T-cell (primary cell): Measurements from ENCODE around the gene MYO1A. TPM values are rescaled to one million over a fixed set of nuclear protein-coding genes. Genes with fewer than 3 reads are reported as not detected.
A peak's percentile ranks its signal among the peaks of the same experiment; 100 is the strongest.
"Not testable (repeated sequence)": the region's sequence is repeated elsewhere in the genome, so short reads cannot be mapped to it uniquely, and the experiment has no call there.

Experiments
- ATAC-seq, 4 experiments: fragments of 200-7000 bp in 3 of 4; fragments of 150-1000 bp in 1 of 4; cut with Tn5 transposase; replicated peaks in 1 of 4; 1 replicate in 3 of 4; 2 replicates in 1 of 4; pipeline ENCODE4 v1.10.0; 2021; ENCODE audit warnings: moderate library complexity in 3 of 4, mild to moderate bottlenecking in 2 of 4, moderate number of reproducible peaks in 1 of 4
- CTCF ChIA-PET, 2 donors: fragments of 300-600 bp; sonication (Branson Sonifier 250); formaldehyde crosslinking; loops; one replicate each; lab custom pipeline; 2022; ENCODE audit warnings: antibody characterized with exemption in 2 of 2; lab: Charles Lee
- POLR2A ChIA-PET, 2 donors: fragments of 300-600 bp; sonication (Branson Sonifier 250); formaldehyde crosslinking; loops; one replicate each; lab custom pipeline; 2022; ENCODE audit warnings: antibody characterized with exemption in 2 of 2; lab: Charles Lee
- DNase-seq, 35 experiments: peaks; one replicate each; pipeline versions ENCODE4 v3.0.0 to v3.0.0-alpha.2; 2013 to 2023
- H3K27ac ChIP-seq: one replicate; pipeline ENCODE4 v1.5.1; 2013; ENCODE audit warnings: low read length
- H3K27me3 ChIP-seq, 2 experiments: replicated peaks in 1 of 2; 1 replicate in 1 of 2; 2 replicates in 1 of 2; pipeline versions ENCODE4 v1.6.1 to v1.7.0; 2013; ENCODE audit warnings: low read length in 1 of 2, mixed read lengths in 1 of 2; ENCODE audit not compliant: control insufficient read depth in 2 of 2, insufficient read depth in 2 of 2; ENCODE audit errors: extremely low read depth in 1 of 2
- H3K36me3 ChIP-seq, 2 donors: 1 replicate in 1 of 2; 2 replicates in 1 of 2; pipeline versions ENCODE4 v1.6.1 to v1.7.0; 2013; ENCODE audit warnings: low read length in 1 of 2; ENCODE audit not compliant: control insufficient read depth in 2 of 2, insufficient read depth in 1 of 2; ENCODE audit errors: extremely low read depth in 1 of 2
- H3K4me1 ChIP-seq, 2 experiments: 1 replicate in 1 of 2; 2 replicates in 1 of 2; pipeline versions ENCODE4 v1.6.1 to v1.7.0; 2013; ENCODE audit warnings: low read length in 2 of 2, mixed read lengths in 1 of 2; ENCODE audit not compliant: insufficient read depth in 2 of 2, control insufficient read depth in 1 of 2; ENCODE audit errors: extremely low read depth in 1 of 2
- H3K4me3 ChIP-seq, 2 donors: 1 replicate in 1 of 2; 2 replicates in 1 of 2; pipeline versions ENCODE4 v1.5.1 to v1.7.0; 2013; ENCODE audit warnings: mild to moderate bottlenecking in 2 of 2, low read length in 1 of 2, moderate library complexity in 1 of 2; ENCODE audit not compliant: control insufficient read depth in 1 of 2; ENCODE audit errors: extremely low read depth in 1 of 2
- H3K9me3 ChIP-seq: 2 replicates; pipeline ENCODE4 v1.7.0; 2013
- H3K27ac Mint-ChIP-seq, 2 donors: one replicate each; pipeline ENCODE4 v1.8.0; 2020 to 2021; ENCODE audit warnings: mild to moderate bottlenecking in 2 of 2, mixed read lengths in 2 of 2
- H3K27me3 Mint-ChIP-seq, 2 donors: one replicate each; pipeline ENCODE4 v1.8.0; 2021 to 2022; ENCODE audit warnings: mixed read lengths in 2 of 2
- H3K36me3 Mint-ChIP-seq: one replicate; pipeline ENCODE4 v1.8.0; 2021; ENCODE audit warnings: mixed read lengths
- H3K4me1 Mint-ChIP-seq, 3 donors: one replicate each; pipeline ENCODE4 v1.8.0; 2020 to 2022; ENCODE audit warnings: mixed read lengths in 3 of 3, mild to moderate bottlenecking in 1 of 3
- H3K4me3 Mint-ChIP-seq, 3 donors: one replicate each; pipeline ENCODE4 v1.8.0; 2020 to 2022; ENCODE audit warnings: mild to moderate bottlenecking in 3 of 3, mixed read lengths in 3 of 3, moderate library complexity in 3 of 3
- H3K9me3 Mint-ChIP-seq, 3 donors: one replicate each; pipeline ENCODE4 v1.8.0; 2020 to 2022; ENCODE audit warnings: mixed read lengths in 3 of 3
- WGBS: methylation state at CpG from one replicate; pipeline ENCODE4 v1.1.5; 2013; ENCODE audit warnings: missing lambda C conversion rate; ENCODE audit not compliant: insufficient coverage; 5-methylcytosine and 5-hydroxymethylcytosine counted together
- total RNA-seq, 35 experiments: library from RNA in 6 of 35; stranded (reverse) in 6 of 35; fragments of 120-200 nt in 1 of 35; gene quantifications; one replicate each; pipeline versions ENCODE4 v1.2.1 to v1.2.4 and lab custom pipeline; 2013 to 2026

The MYO1A gene
- total RNA-seq, 5 donors from 2014 or later (not counting 1 experiment from before 2014, with no cell fraction given), result 0.54 to 2.2 (median 1.4) TPM

DNA sequence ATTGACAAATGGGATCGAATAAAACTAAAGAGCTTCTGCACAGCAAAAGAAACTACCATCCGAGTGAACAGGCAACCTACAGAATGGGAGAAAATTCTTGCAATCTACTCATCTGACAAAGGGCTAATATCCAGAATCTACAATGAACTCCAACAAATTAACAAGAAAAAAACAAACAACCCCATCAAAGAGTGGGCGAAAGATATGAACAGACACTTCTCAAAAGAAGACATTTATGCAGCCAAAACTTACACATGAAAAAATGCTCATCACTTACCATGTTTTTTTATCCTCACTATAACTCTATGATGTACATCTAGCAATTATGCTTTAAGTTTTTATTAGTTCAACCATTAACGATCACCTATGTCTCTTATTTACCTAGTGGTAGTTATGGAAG is 4.0 kb upstream of the MYO1A start:
- WGBS, result 100% methylated on average over 1 of the region's 4 CpGs
- peaks cover 3 to 16% of the 10 kb centered on the region in 2 donors for H3K36me3 ChIP-seq
- ATAC-seq, DNase-seq, H3K27ac ChIP-seq, H3K4me1 ChIP-seq, H3K27me3 Mint-ChIP-seq, H3K27ac Mint-ChIP-seq, H3K4me1 Mint-ChIP-seq, H3K4me3 Mint-ChIP-seq, H3K36me3 Mint-ChIP-seq, H3K9me3 Mint-ChIP-seq, POLR2A ChIA-PET, CTCF ChIA-PET, H3K4me3 ChIP-seq, H3K9me3 ChIP-seq, H3K27me3 ChIP-seq: not testable (repeated sequence)

DNA sequence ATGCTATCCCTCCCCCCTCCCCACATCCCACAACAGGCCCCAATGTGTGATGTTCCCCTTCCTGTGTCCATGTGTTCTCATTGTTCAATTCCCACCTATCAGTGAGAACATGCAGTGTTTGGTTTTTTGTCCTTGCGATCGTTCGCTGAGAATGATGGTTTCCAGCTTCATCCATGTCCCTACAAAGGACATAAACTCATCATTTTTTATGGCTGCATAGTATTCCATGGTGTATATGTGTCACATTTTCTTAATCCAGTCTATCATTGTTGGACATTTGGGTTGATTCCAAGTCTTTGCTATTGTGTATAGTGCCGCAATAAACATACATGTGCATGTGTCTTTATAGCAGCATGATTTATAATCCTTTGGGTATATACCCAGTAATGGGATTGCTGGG is 3.2 kb upstream of the MYO1A start:
- H3K27ac ChIP-seq, H3K4me3 Mint-ChIP-seq, ATAC-seq, H3K27me3 ChIP-seq, H3K36me3 ChIP-seq, H3K9me3 ChIP-seq, H3K27me3 Mint-ChIP-seq, H3K4me1 ChIP-seq, DNase-seq, POLR2A ChIA-PET, H3K9me3 Mint-ChIP-seq, H3K36me3 Mint-ChIP-seq, H3K27ac Mint-ChIP-seq, H3K4me3 ChIP-seq: not testable (repeated sequence)
- CTCF ChIA-PET, result interaction anchor here in 1 of 2 donors (0.5 kb wide), 1 partner anchor 46 kb away, joined by 4 read pairs; no protein-coding TSS in a partner anchor
- no CpG with 5 or more reads among the region's 4 CpGs for WGBS
- H3K4me1 Mint-ChIP-seq, result peaks cover 0 to 10% (median 3%) of the 10 kb centered on the region in 3 donors

DNA sequence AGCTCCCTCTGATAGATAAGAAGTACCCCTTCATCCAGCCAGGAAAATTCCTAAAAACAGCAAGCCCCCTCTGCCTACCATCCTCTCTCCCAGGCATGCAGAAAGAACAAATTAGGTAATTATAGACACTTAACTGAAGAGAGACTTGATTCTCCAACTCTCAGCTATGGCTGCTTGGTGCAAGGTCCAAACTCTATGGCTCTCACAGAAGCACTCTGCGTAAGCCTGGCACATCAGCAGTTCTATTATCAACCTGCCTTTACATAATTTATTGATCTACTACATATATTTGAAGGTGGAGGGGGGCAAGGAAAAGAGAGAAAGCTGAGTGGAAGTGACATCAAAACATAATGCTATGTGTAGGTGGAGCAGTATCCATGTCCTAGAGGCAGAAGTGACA is 1.1 kb upstream of the MYO1A start:
- DNase-seq, result no peak
- peaks cover 20 to 31% (median 23%) of the 10 kb centered on the region in 3 donors for H3K4me1 Mint-ChIP-seq
- Histone ChIP-seq H3K27me3 (no peaks in the 10 kb centered on the region), H3K36me3 (no peaks in the 10 kb centered on the region), H3K4me3 (no peak overlapping the region), H3K9me3 (no peaks in the 10 kb centered on the region), H3K4me1 (peaks cover 12 to 24% of the 10 kb centered on the region in 2 experiments), H3K27ac (no peak overlapping the region)
- no peaks in the 10 kb centered on the region for H3K9me3 Mint-ChIP-seq
- H3K36me3 Mint-ChIP-seq, result no peaks in the 10 kb centered on the region
- no peak for ATAC-seq
- CTCF ChIA-PET, result interaction anchor here in 1 of 2 donors (1.1 kb wide), 1 partner anchor 8 kb away, joined by 3 read pairs; no protein-coding TSS in a partner anchor
- no peak overlapping the region for H3K4me3 Mint-ChIP-seq
- no CpG with 5 or more reads among the region's 1 CpG for WGBS
- POLR2A ChIA-PET, result interaction anchor here in 1 of 2 donors (0.5 kb wide), 1 partner anchor 34 kb away, joined by 3 read pairs; no protein-coding TSS in a partner anchor
- no peak overlapping the region for H3K27ac Mint-ChIP-seq
- H3K27me3 Mint-ChIP-seq, result peaks cover 0 to 2% of the 10 kb centered on the region in 2 donors

- ATAC-seq, result no peak
- no peak for DNase-seq
- Mint-ChIP-seq H3K4me3 (no peak overlapping the region), H3K4me1 (peaks cover 20 to 43% (median 26%) of the 10 kb centered on the region in 3 donors), H3K36me3 (no peaks in the 10 kb centered on the region), H3K27me3 (peaks cover 0 to 2% of the 10 kb centered on the region in 2 donors), H3K27ac (no peak overlapping the region), H3K9me3 (no peaks in the 10 kb centered on the region)
- Histone ChIP-seq H3K9me3 (no peaks in the 10 kb centered on the region), H3K36me3 (no peaks in the 10 kb centered on the region), H3K27me3 (peaks cover 0 to 4% of the 10 kb centered on the region in 2 experiments), H3K4me3 (no peak overlapping the region), H3K4me1 (peaks cover 12 to 24% of the 10 kb centered on the region in 2 experiments), H3K27ac (no peak overlapping the region)
- WGBS, result no CpG with 5 or more reads among the region's 4 CpGs
- POLR2A ChIA-PET, result no interaction called here
- CTCF ChIA-PET, result interaction anchor here in 1 of 2 donors (0.7 kb wide), 2 partner anchors 11 to 22 kb away, joined by 3 read pairs; no protein-coding TSS in a partner anchor
Observed at GRCh38 chr12:57049119-57049446, 846 bp downstream of the MYO1A start.

GRCh38 chr12:57048423-57049118 is 1.4 kb downstream of the MYO1A start:
- peaks cover 20 to 43% (median 26%) of the 10 kb centered on the region in 3 donors for H3K4me1 Mint-ChIP-seq
- POLR2A ChIA-PET, result no interaction called here
- ATAC-seq (no peak), DNase-seq (no peak)
- Histone ChIP-seq H3K4me1 (peaks cover 12 to 24% of the 10 kb centered on the region in 2 experiments), H3K4me3 (no peak overlapping the region), H3K36me3 (no peaks in the 10 kb centered on the region), H3K27ac (no peak overlapping the region), H3K9me3 (no peaks in the 10 kb centered on the region), H3K27me3 (peaks cover 0 to 9% of the 10 kb centered on the region in 2 experiments)
- CTCF ChIA-PET, result interaction anchor here in 1 of 2 donors (0.7 to 1.5 kb wide), 4 partner anchors 12 to 22 kb away, joined by 3 to 5 read pairs (median 3); no protein-coding TSS in a partner anchor
- H3K4me3 Mint-ChIP-seq, result no peak overlapping the region
- no peaks in the 10 kb centered on the region for H3K9me3 Mint-ChIP-seq
- H3K36me3 Mint-ChIP-seq, result no peaks in the 10 kb centered on the region
- WGBS, result no CpG with 5 or more reads among the region's 1 CpG
- H3K27ac Mint-ChIP-seq, result no peak overlapping the region
- H3K27me3 Mint-ChIP-seq, result peaks cover 0 to 5% of the 10 kb centered on the region in 2 donors

GRCh38 chr12:57047981-57048380 is 1.9 kb downstream of the MYO1A start:
- Mint-ChIP-seq H3K9me3 (no peaks in the 10 kb centered on the region), H3K36me3 (no peaks in the 10 kb centered on the region), H3K4me3 (peak overlapping the region in 1 of 3 donors; percentile 74), H3K4me1 (peaks cover 20 to 43% (median 26%) of the 10 kb centered on the region in 3 donors), H3K27ac (peak overlapping the region in 1 of 2 donors; percentile 61), H3K27me3 (peaks cover 0 to 5% of the 10 kb centered on the region in 2 donors)
- Histone ChIP-seq H3K9me3 (no peaks in the 10 kb centered on the region), H3K27ac (no peak overlapping the region), H3K27me3 (peaks cover 0 to 9% of the 10 kb centered on the region in 2 experiments), H3K4me1 (peaks cover 12 to 24% of the 10 kb centered on the region in 2 experiments), H3K36me3 (no peaks in the 10 kb centered on the region), H3K4me3 (no peak overlapping the region)
- CTCF ChIA-PET, result interaction anchor here (0.6 to 1.5 kb wide), 3 partner anchors 13 to 64 kb away, joined by 3 to 5 read pairs (median 3); no protein-coding TSS in a partner anchor
- ATAC-seq (no peak), DNase-seq (no peak)
- WGBS, result no CpG with 5 or more reads among the region's 1 CpG
- POLR2A ChIA-PET, result no interaction called here
